Activated CD4-positive, alpha-beta T cell treated with anti-CD3 and anti-CD28 coated beads, Interleukin-2, amount 50 U/mL, for 48 hours (primary cell): ENCODE data around the gene LRRTM4.
"Not testable (repeated sequence)": the region's sequence is repeated elsewhere in the genome, so short reads cannot be mapped to it uniquely, and the experiment has no call there.

Experiments used
- DNase-seq, 2 experiments: peaks; one replicate each; pipeline ENCODE4 v3.0.0-alpha.2; 2020

LRRTM4 gene

DNA sequence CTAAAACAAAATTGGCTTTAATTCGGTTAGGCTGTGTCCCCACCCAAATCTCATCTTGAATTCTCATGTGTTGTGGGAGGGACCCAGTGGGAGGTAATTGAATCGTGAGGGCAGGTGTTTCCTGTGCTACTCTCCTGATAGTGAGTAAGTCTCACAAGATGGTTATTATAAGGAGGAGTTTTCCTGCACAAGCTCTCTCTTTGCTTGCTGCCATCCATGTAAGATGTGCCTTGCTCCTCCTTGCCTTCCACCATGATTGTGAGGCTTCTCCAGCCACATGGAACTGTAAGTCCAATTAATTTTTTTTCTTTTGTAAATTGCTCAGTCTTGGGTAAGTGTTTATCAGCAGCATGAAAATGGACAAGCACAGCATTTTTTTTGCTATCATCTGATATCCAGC lies 476.7 kb downstream of the LRRTM4 start:
- DNase-seq, result not testable (repeated sequence)

- no peak for DNase-seq
Measured at GRCh38 chr2:77034445-77034844, 487.7 kb downstream of the LRRTM4 start.

GRCh38 chr2:77029237-77029636 lies 492.9 kb downstream of the LRRTM4 start:
- not testable (repeated sequence) for DNase-seq

DNA sequence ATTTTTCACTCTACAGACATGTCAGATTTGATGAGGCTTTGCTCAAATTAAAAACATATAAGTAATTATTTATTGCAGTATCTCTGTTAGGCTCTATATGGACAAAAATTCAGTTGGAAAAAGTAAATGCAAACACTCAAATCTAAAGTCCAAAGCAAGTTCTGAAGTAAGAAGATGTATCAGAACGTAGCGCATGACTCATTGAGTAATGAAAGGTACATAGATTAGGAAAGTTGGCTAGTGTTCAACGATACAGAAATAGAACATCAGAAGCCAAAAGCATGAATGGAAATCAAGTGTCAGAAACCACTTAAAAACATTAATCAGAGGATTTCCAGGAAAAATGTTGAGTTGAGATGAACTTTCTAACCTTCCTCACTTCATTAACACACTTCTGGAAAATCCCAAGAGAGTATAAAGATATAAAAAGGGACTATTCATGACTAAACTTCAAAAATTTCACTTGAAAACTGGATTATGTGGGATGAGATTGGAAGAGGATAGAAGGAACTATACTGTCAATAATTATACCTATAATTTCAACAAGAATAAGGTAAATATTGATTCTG lies 494.1 kb downstream of the LRRTM4 start:
- no peak for DNase-seq

GRCh38 chr2:77025714-77026113 lies 496.5 kb downstream of the LRRTM4 start:
- DNase-seq, result no peak

GRCh38 chr2:77021161-77021560 lies 501.0 kb downstream of the LRRTM4 start:
- DNase-seq, result no peak

DNA sequence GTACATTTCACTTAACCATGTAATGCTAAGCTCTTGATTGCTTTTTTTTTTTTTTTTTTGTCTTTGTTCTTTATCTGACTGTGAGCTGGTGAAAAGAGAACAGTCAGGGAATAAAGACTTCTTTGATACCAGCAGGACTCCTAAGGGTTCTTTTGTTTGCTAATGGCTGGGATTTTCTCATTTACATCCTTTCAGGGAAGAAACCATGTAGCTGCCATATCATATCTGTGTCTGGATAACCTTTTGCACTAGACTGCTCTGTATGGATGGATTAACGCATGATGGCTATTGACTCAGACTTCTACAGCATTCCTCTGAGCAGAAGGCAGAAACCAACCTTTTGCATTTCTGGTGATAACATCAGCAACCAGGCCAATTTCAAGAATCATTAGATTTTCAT lies 504.0 kb downstream of the LRRTM4 start:
- DNase-seq, result no peak

- DNase-seq, result no peak
Measured at GRCh38 chr2:77017355-77017745, 504.8 kb downstream of the LRRTM4 start.

- DNase-seq, result no peak
Measured at GRCh38 chr2:77016443-77017354, 505.5 kb downstream of the LRRTM4 start.

- DNase-seq, result no peak
Measured at GRCh38 chr2:77013953-77014352, 508.2 kb downstream of the LRRTM4 start.

- no peak for DNase-seq
Measured at GRCh38 chr2:77013457-77013856, 508.7 kb downstream of the LRRTM4 start.

- no peak for DNase-seq
Measured at GRCh38 chr2:77009307-77009706, 512.9 kb downstream of the LRRTM4 start.

GRCh38 chr2:77008853-77009252 lies 513.3 kb downstream of the LRRTM4 start:
- DNase-seq, result no peak

- DNase-seq, result no peak
Measured at GRCh38 chr2:77007686-77008085, 514.5 kb downstream of the LRRTM4 start.

DNA sequence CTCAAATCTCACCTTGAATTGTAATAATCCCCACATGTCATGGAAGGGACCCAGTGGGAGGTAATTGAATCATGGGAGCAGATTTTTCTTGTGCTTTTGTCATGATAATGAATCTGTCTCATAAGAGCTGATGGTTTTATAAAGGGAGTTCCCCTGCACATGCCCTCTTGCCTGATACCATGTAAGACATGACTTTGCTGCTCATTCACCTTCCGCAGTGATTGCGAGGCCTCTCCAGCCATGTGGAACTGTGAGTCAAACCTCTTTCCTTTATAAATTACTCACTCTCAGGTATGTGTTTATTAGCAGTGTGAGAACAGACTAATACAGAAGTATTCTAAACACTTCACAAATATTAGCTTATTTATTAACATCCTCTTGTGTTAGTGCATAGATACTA lies 516.7 kb downstream of the LRRTM4 start:
- DNase-seq, result no peak

GRCh38 chr2:77001895-77002294 lies 520.3 kb downstream of the LRRTM4 start:
- DNase-seq, result no peak

- no peak for DNase-seq
Measured at GRCh38 chr2:76998704-76999103, 523.5 kb downstream of the LRRTM4 start.

DNA sequence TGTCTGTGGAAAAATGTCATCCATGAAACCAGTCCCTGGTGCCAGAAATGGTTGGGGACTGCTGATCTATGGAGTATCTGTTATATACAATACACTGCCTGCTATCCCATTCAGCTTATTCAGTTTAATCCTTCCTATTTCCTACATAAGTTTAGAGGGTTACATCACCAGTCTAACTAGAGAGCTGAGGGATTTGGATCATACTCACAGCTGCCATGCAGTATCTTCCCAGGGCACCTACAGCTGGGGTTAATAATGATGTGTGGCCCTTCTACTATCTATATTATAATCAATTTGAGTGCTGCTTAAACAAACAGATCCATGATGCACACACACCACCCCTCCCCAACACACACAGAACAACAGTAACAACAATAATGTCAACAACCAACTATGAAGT lies 524.0 kb downstream of the LRRTM4 start:
- DNase-seq, result no peak

DNA sequence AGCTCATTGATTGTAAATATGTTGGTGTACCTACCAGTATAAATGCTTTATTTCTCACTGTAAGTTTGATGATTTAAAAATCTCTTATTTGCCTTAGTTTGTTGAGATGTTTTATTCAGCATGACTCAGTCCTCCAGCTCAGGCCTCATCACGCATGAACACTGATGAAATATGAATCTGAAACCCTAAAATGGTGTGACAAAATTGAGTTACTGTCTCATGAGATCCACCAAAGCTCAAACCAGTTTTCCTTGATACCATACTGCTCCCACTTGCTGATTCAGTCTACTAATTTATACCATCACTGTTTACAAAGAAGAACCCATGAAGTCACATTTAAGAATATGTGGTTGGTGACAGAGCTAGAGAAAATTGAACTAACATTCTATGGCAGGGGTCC lies 524.9 kb downstream of the LRRTM4 start:
- no peak for DNase-seq

GRCh38 chr2:76985387-76986136 lies 536.6 kb downstream of the LRRTM4 start:
- no peak for DNase-seq

GRCh38 chr2:76984359-76984758 lies 537.8 kb downstream of the LRRTM4 start:
- no peak for DNase-seq

- no peak for DNase-seq
Measured at GRCh38 chr2:76980067-76980787, 541.9 kb downstream of the LRRTM4 start.
